ENCODE data around the gene SMAD3.
A peak's percentile ranks its signal among the peaks of the same experiment; 100 is the strongest.

Gene SMAD3

DNA sequence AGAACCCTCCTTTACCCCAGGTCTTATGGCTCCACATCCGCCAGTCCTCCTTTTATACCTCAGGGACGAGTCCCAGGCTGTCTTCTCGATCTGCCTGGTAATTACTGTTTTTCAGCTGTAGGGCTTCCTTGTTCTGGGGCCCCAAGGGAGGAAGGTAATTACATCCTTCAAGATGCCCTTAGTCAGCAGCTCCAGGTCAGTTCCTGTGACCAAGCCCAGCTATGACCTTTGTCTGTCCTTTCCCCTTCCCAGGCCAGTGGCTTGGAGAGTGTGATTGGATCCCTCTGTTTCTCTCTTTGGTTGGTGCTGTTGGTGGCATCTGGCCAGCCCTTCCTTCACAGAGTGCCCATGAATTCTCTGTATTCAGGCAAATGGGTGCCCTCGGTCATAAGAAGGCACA, 96.5 kb downstream of the SMAD3 start:
- no peak for DNase-seq (ENCODE audit: low spot score)
- no peak for TF ChIP-seq CTCF (IDR thresholded peaks at IDR 0.05; ENCODE audit: borderline replicate concordance, control extremely low read depth, extremely low read depth, insufficient read depth, missing control alignments)
- in situ Hi-C loops (cut with MboI; ENCODE audit: low sequenced_read_pairs, unreplicated experiment) = no loop called here

DNA sequence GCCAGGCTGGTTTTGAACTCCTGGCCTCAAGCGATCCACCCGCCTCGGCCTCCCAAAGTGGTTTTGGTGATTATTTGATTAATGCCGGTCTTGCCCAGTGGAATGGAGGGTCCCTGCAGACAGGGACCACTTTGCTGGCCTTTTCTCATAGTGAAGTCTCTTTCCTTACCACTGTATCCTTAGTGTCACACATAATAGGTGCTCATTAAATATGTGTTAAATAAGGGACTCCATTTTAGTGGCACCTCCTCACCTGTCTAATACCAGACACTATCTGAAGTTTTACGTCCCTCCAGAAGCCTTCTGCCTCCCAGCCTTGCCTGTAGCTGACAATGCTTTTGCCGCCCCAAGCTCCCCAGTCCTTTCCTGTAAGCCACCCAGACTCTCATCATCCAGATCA, 97.8 kb downstream of the SMAD3 start:
- no peak for TF ChIP-seq CTCF (IDR thresholded peaks at IDR 0.05; ENCODE audit: borderline replicate concordance, control extremely low read depth, extremely low read depth, insufficient read depth, missing control alignments)
- no peak for DNase-seq (ENCODE audit: low spot score)
- in situ Hi-C loops (cut with MboI; ENCODE audit: low sequenced_read_pairs, unreplicated experiment) = no loop called here

- DNase-seq (ENCODE audit: low spot score) = peak; percentile 30
- in situ Hi-C loops (cut with MboI; ENCODE audit: low sequenced_read_pairs, unreplicated experiment) = no loop called here
- no peak for TF ChIP-seq CTCF (IDR thresholded peaks at IDR 0.05; ENCODE audit: borderline replicate concordance, control extremely low read depth, extremely low read depth, insufficient read depth, missing control alignments)
These were observed 99.0 kb downstream of the SMAD3 start for GRCh38 chr15:67164401-67164791.

GRCh38 chr15:67164811-67165253, 99.4 kb downstream of the SMAD3 start:
- in situ Hi-C loops (cut with MboI; ENCODE audit: low sequenced_read_pairs, unreplicated experiment) = no loop called here
- no peak for DNase-seq (ENCODE audit: low spot score)
- TF ChIP-seq CTCF (IDR thresholded peaks at IDR 0.05; ENCODE audit: borderline replicate concordance, control extremely low read depth, extremely low read depth, insufficient read depth, missing control alignments) = no peak

GRCh38 chr15:67165254-67166253, 100.2 kb downstream of the SMAD3 start:
- no peak for TF ChIP-seq CTCF (IDR thresholded peaks at IDR 0.05; ENCODE audit: borderline replicate concordance, control extremely low read depth, extremely low read depth, insufficient read depth, missing control alignments)
- in situ Hi-C loops (cut with MboI; ENCODE audit: low sequenced_read_pairs, unreplicated experiment) = no loop called here
- DNase-seq (ENCODE audit: low spot score) = no peak

DNA sequence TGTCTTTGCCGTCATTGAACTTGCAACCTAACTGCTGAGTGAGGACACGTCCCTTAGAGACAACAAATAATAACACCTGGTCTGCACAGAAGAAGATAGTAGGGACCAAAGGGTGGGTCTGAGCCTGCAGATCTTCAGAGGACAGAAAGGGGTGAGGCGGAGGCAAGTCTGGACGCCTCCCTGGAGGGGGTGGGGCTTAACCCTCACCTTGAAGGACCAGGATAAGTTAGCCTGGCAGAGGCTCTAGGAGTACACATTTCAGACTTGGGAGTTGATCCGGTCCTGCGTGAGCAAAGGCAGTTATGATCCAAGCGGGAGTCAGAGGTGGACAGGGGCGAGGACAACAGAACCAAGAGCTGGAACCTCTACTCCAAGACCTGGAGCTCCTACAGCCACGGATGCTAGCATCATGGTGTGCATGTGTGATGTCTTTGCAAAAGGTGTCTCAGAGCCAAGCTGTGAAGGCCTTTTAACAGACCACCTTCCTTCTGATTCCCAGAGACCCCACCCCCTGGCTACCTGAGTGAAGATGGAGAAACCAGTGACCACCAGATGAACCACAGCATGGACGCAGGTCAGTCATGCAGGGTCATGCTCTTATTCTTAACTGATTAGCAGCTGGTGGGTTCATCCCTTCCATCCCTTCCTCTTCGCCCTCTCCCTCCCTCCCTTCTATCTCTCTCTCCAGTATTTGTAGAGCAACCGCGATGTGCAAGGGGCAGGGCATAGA, 101.0 kb downstream of the SMAD3 start:
- DNase-seq (ENCODE audit: low spot score) = no peak
- in situ Hi-C loops (cut with MboI; ENCODE audit: low sequenced_read_pairs, unreplicated experiment) = no loop called here
- TF ChIP-seq CTCF (IDR thresholded peaks at IDR 0.05; ENCODE audit: borderline replicate concordance, control extremely low read depth, extremely low read depth, insufficient read depth, missing control alignments) = no peak

Measured in GM13976 (cell line).